GM12874 (cell line): ENCODE measurements around the gene SMC1A.

Source experiments
- TF ChIP-seq, protein P1 (sequence below): IDR thresholded peaks from 2 replicates; pipeline ENCODE4 v1.5.1; 2011; ENCODE audit warnings: low read depth, mild to moderate bottlenecking, control low read depth, low read length, moderate library complexity; ENCODE audit not compliant: insufficient read depth

The SMC1A gene

DNA sequence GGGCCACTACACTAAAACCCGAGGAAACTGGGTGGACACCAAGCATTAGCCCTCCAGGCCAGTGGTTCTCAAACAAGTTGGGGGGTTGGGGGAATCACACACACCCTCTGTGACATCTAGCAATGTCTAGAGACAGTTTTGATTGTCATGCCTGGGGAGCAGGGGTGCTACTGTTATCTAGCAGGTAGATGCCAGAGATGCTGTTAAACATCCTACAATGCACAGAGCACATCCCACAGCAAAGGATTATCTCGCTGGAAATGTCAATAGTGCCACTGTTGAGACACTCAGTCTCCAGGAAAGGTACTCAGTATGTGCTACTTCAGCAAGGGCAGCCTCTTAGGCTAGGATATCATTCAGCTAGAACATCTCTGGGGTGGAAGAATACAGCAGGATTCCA, 1.3 kb downstream of the SMC1A start:
- TF ChIP-seq, protein P1, sequence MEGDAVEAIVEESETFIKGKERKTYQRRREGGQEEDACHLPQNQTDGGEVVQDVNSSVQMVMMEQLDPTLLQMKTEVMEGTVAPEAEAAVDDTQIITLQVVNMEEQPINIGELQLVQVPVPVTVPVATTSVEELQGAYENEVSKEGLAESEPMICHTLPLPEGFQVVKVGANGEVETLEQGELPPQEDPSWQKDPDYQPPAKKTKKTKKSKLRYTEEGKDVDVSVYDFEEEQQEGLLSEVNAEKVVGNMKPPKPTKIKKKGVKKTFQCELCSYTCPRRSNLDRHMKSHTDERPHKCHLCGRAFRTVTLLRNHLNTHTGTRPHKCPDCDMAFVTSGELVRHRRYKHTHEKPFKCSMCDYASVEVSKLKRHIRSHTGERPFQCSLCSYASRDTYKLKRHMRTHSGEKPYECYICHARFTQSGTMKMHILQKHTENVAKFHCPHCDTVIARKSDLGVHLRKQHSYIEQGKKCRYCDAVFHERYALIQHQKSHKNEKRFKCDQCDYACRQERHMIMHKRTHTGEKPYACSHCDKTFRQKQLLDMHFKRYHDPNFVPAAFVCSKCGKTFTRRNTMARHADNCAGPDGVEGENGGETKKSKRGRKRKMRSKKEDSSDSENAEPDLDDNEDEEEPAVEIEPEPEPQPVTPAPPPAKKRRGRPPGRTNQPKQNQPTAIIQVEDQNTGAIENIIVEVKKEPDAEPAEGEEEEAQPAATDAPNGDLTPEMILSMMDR: no peak

DNA sequence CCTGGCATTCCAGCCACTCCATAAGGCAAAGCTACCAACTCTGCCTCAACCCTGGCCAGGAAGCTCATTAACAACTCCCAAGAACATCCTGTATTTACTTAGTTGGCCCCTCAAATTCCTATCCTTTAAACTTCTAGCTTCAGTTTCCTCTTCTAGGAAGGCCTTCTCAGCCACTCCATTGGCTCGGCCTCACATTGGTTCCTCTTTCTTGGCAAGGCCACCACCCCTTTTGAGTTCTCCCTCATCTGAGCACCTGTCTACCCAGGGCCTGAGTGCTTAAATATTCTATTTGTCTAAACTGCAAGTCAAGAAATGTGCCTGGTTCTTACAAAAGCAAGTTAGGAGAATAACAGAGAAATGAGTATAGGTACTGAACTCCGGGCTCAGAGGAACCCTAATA, 10.0 kb downstream of the SMC1A start:
- TF ChIP-seq, protein P1: no peak

DNA sequence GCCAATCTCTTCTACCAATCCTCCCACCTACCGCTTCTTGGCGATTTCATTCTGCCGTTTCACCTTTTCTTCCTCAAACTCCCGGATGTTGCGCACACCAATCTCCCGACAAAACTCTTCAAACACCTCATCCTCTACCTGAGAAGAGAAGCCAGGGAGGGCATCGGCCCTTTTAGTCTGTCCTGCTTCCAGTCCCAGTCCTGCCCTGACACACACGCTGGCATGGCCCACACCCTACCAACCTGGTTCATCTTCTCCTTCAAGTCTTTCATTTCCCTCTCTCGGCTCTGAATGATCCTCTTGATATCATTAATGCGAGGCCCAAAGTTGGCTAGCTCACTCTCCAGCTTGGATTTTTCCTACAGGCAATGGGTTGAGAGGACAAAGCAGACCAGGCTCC, 18.9 kb downstream of the SMC1A start:
- TF ChIP-seq, protein P1: no peak

DNA sequence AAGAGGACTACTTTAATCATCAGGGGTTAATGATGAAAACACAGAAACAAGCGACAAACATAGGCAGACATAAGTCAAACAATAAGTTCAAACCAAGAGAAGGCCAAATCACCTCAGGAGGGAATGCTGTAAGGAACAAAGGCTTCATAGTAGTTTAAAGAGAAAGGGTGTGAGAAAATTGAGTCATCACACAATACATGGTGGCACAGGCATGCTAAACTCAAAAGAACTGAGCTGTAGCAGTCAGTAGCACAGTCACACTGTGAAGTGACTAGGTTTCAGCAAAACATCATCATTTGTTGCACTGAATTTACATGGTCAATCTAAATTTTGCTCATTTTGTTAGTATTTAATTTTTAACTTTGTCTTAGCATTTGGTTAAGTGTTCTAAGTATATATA, 24.2 kb downstream of the SMC1A start:
- TF ChIP-seq, protein P1: no peak

DNA sequence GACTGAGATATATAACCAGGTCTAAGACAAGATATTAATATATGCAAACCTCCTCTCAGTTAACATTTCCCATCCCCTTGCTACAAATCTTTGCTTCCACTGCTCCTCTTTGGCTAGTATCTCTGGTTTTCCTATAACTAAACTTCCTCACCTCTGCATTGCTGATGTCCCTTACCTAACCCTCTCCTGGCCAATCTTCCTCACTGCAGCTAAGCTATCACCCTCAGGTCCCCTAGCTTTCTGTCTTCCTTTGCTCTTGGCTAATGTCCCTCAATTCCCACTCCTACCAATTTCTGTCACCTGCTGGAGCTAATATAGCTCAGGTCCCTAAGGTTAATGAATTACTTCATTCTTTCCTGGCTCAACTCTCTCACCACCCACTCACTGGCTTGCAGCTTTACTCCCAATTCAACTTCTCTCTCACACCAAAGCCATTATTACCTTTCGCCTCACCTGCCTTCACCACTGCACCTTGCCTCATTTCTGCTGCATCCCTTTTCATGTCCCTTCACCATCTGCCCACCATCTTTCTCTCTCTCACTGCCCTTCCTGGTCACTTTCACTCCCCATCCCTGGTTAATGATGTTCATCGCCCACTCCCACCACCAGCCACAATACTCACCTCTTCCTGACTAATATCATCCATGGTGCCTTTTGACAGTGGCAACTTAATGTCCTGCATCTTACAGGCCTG, 26.7 kb downstream of the SMC1A start:
- TF ChIP-seq, protein P1: no peak

DNA sequence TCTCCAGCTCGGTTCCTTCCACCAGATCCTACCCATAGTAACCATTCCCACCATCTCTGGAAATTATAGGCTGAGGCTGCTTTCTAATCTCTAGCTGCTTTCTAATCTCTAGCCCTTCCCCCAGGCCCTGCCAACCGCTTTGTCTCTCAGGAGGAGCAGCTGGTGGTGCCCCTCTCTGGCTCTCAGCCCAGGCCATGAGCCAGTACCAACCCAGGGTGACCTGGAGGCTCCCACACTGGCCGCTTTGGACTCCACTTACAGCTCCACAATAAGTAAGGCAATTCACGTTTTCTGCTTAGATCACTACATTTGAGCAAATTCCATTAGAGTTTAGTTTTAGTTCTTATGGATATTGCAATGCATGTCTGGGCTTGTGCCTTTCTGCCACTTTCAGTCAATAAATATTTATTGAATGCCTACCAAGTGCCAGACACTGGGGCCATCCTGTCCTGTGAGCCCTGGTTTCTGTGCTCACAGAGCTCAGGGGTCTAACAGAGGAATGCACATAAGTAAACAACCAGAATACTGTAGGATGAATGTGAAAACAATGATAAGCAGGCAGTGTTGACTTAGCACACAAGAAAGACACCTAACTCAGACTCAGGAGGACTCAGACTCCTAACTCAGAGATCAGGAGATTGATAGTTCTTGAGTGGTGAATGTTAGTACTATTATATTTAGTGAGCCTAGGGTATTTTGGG, 38.9 kb downstream of the SMC1A start:
- TF ChIP-seq, protein P1: no peak

GRCh38 chrX:53379747-53380146, 42.7 kb downstream of the SMC1A start:
- TF ChIP-seq, protein P1: no peak
